CD4-positive, alpha-beta T cell treated with Interleukin-6 for 4 hours (primary cell): ENCODE measurements around the gene C1QTNF6.

Experiments used
- DNase-seq: peaks from one replicate; pipeline ENCODE4 v3.0.0-alpha.2; 2020; ENCODE audit warnings: mixed read lengths

The C1QTNF6 gene

GRCh38 chr22:37139762-37140161, 48.3 kb downstream of the C1QTNF6 start:
- DNase-seq: no peak

- no peak for DNase-seq
These were observed 49.0 kb downstream of the C1QTNF6 start for GRCh38 chr22:37138849-37139561.

GRCh38 chr22:37137903-37138665, 50.0 kb downstream of the C1QTNF6 start:
- DNase-seq: no peak

- no peak for DNase-seq
These were observed 50.9 kb downstream of the C1QTNF6 start for GRCh38 chr22:37137131-37137530.

- no peak for DNase-seq
These were observed 53.0 kb downstream of the C1QTNF6 start for GRCh38 chr22:37135023-37135422.

GRCh38 chr22:37133304-37134018, 54.6 kb downstream of the C1QTNF6 start:
- DNase-seq: no peak

GRCh38 chr22:37132773-37133172, 55.3 kb downstream of the C1QTNF6 start:
- DNase-seq: no peak
